Body of pancreas (tissue), 4 donors: ENCODE results near the gene EPSTI1.

Source experiments
- CTCF ChIP-seq, 7 experiments: fragments of 450-650 bp in 4 of 7; fragments of 200-600 bp in 3 of 7; sonication (generic) in 3 of 7; IDR thresholded peaks; one replicate each; pipeline ENCODE4 v1.5.1; 2016 to 2019; ENCODE audit warnings: antibody characterized with exemption in 7 of 7
- POLR2A ChIP-seq, 3 donors: fragments of 450-650 bp; IDR thresholded peaks; one replicate each; pipeline ENCODE4 v1.6.1; 2016; ENCODE audit warnings: antibody characterized with exemption in 3 of 3, mild to moderate bottlenecking in 2 of 3

GRCh38 chr13:43003729-43004128 is 11.7 kb upstream of the EPSTI1 start:
- TF ChIP-seq CTCF (IDR thresholded peaks at IDR 0.05): no peak
- no peak for TF ChIP-seq POLR2A (IDR thresholded peaks at IDR 0.05)
